Astrocyte (in vitro differentiated cells and primary cell): Measurements from ENCODE around the gene NAA35.

ENCODE experiments used
- CTCF ChIP-seq: IDR thresholded peaks from 2 replicates; pipeline ENCODE4 v1.5.1; 2011; ENCODE audit warnings: low read depth, mild to moderate bottlenecking, inconsistent platforms, low read length, moderate library complexity; ENCODE audit not compliant: insufficient read depth
- EZH2 ChIP-seq: IDR thresholded peaks from 2 replicates; pipeline ENCODE4 v1.6.1; 2012; ENCODE audit warnings: mild to moderate bottlenecking, low read length, inconsistent platforms; ENCODE audit not compliant: insufficient read depth

GRCh38 chr9:86027767-86028166 is 86.8 kb downstream of the NAA35 start:
- TF ChIP-seq CTCF = no peak
- TF ChIP-seq EZH2 = no peak
